Measurements from ENCODE around the gene TP53I11.

The TP53I11 gene

GRCh38 chr11:44978961-44979331 lies 28.3 kb upstream of the TP53I11 start:
- no peak for DNase-seq (ENCODE audit: insufficient read length, low spot score)
- FAIRE-seq, result no peak

GRCh38 chr11:44978274-44978960 lies 27.7 kb upstream of the TP53I11 start:
- DNase-seq (ENCODE audit: insufficient read length, low spot score), result no peak
- TF ChIP-seq CTCF (IDR thresholded peaks at IDR 0.05; ENCODE audit: insufficient read depth, missing control alignments), result no peak
- FAIRE-seq, result no peak

More at GRCh38 chr11:44978961-44979331, 28.3 kb upstream of the TP53I11 start:
- TF ChIP-seq CTCF (IDR thresholded peaks at IDR 0.05; ENCODE audit: insufficient read depth, missing control alignments), result no peak

- peak; percentile 12 for TF ChIP-seq CTCF (IDR thresholded peaks at IDR 0.05; ENCODE audit: insufficient read depth, missing control alignments)
- FAIRE-seq, result no peak
- DNase-seq (ENCODE audit: insufficient read length, low spot score), result peak; percentile 51
Measured at GRCh38 chr11:44977493-44977984, 26.9 kb upstream of the TP53I11 start.

- no peak for TF ChIP-seq CTCF (IDR thresholded peaks at IDR 0.05; ENCODE audit: insufficient read depth, missing control alignments)
- FAIRE-seq, result no peak
Measured at GRCh38 chr11:44976576-44976975, 25.9 kb upstream of the TP53I11 start.

GRCh38 chr11:44974402-44975000 lies 23.8 kb upstream of the TP53I11 start:
- no peak for TF ChIP-seq CTCF (IDR thresholded peaks at IDR 0.05; ENCODE audit: insufficient read depth, missing control alignments)
- FAIRE-seq, result no peak

More at GRCh38 chr11:44976576-44976975, 25.9 kb upstream of the TP53I11 start:
- no peak for DNase-seq (ENCODE audit: insufficient read length, low spot score)

GRCh38 chr11:44973632-44974401 lies 23.1 kb upstream of the TP53I11 start:
- FAIRE-seq (no peak), DNase-seq (ENCODE audit: insufficient read length, low spot score) (no peak)
- TF ChIP-seq CTCF (IDR thresholded peaks at IDR 0.05; ENCODE audit: insufficient read depth, missing control alignments), result no peak

More at GRCh38 chr11:44974402-44975000, 23.8 kb upstream of the TP53I11 start:
- DNase-seq (ENCODE audit: insufficient read length, low spot score), result no peak
